ENCODE measurements around the gene CLCNKB.

Gene CLCNKB

GRCh38 chr1:16017076-16017460 lies 26.5 kb upstream of the CLCNKB start:
- Histone ChIP-seq H4K20me1 (ENCODE audit: insufficient read depth) (no peaks in the 10 kb centered on the region), H3K27me3 (ENCODE audit: insufficient read depth, low read depth) (no peaks in the 10 kb centered on the region; the same call in 1 of the 2 replicates), H3K4me2 (peak overlapping the region; percentile 94; the same call in 1 of the 2 replicates), H3K36me3 (ENCODE audit: insufficient read depth) (no peaks in the 10 kb centered on the region), H3K79me2 (ENCODE audit: insufficient read depth, low read depth) (no peaks in the 10 kb centered on the region), H3K9ac (no peak overlapping the region), H3K27ac (no peak overlapping the region), H2AFZ (ENCODE audit: low read depth) (no peak overlapping the region), H3K4me3 (IDR thresholded peaks at IDR 0.05; ENCODE audit: insufficient read depth, low read depth, low read length) (no peak overlapping the region), H3K4me1 (ENCODE audit: low read depth, poor library complexity, severe bottlenecking) (peaks cover 57% of the 10 kb centered on the region)
- TF ChIP-seq CTCF (conservative IDR thresholded peaks at IDR 0.05; ENCODE audit: low read depth, low read length): no peak

- Histone ChIP-seq H3K36me3 (ENCODE audit: insufficient read depth) (no peaks in the 10 kb centered on the region), H4K20me1 (ENCODE audit: insufficient read depth) (no peaks in the 10 kb centered on the region), H3K4me3 (IDR thresholded peaks at IDR 0.05; ENCODE audit: insufficient read depth, low read depth, low read length) (no peak within 1 kb of the TSS), H2AFZ (ENCODE audit: low read depth) (no peak within 1 kb of the TSS), H3K79me2 (ENCODE audit: insufficient read depth, low read depth) (no peaks in the 10 kb centered on the region), H3K4me2 (peak within 1 kb of the TSS; percentile 94; the same call in 1 of the 2 replicates), H3K27ac (no peak within 1 kb of the TSS), H3K4me1 (ENCODE audit: low read depth, poor library complexity, severe bottlenecking) (peaks cover 51% of the 10 kb centered on the region), H3K9ac (no peak within 1 kb of the TSS), H3K27me3 (ENCODE audit: insufficient read depth, low read depth) (no peaks in the 10 kb centered on the region; the same call in 1 of the 2 replicates)
- TF ChIP-seq CTCF (conservative IDR thresholded peaks at IDR 0.05; ENCODE audit: low read depth, low read length): no peak
Observed at GRCh38 chr1:16017461-16018303, 25.9 kb upstream of the CLCNKB start, which contains the start of gene HSPB7. HSPB7 (minus strand) TSS chr1:16018043; CDS start chr1:16017963, 80 bp downstream.

DNA sequence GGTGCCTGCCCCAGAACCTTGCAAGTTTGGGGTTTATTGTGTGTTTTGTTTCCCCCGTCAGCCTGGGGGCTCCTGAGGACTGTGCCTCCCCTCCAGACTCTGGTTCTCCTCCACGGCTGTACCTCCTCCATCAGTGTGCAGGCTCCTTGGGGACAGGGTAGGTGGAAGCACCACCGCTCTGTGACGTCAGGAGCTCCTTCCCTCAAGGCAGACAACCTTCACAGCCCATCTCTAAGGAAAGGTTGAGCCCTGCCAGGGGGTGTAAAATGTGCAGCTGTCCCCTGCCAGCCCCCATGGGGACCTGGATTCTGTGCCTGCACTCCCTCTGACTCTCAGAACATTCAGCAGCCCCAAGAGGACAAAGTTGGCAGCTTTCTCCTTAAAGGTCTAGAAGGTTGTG lies 25.3 kb upstream of the CLCNKB start:
- Histone ChIP-seq H3K4me2 (no peak overlapping the region), H3K4me1 (ENCODE audit: low read depth, poor library complexity, severe bottlenecking) (peaks cover 49% of the 10 kb centered on the region), H3K9ac (no peak overlapping the region), H4K20me1 (ENCODE audit: insufficient read depth) (no peaks in the 10 kb centered on the region), H3K27me3 (ENCODE audit: insufficient read depth, low read depth) (no peaks in the 10 kb centered on the region; the same call in 1 of the 2 replicates), H3K36me3 (ENCODE audit: insufficient read depth) (no peaks in the 10 kb centered on the region), H3K79me2 (ENCODE audit: insufficient read depth, low read depth) (no peaks in the 10 kb centered on the region), H3K27ac (no peak overlapping the region), H3K4me3 (IDR thresholded peaks at IDR 0.05; ENCODE audit: insufficient read depth, low read depth, low read length) (no peak overlapping the region), H2AFZ (ENCODE audit: low read depth) (no peak overlapping the region)
- no peak for TF ChIP-seq CTCF (conservative IDR thresholded peaks at IDR 0.05; ENCODE audit: low read depth, low read length)

DNA sequence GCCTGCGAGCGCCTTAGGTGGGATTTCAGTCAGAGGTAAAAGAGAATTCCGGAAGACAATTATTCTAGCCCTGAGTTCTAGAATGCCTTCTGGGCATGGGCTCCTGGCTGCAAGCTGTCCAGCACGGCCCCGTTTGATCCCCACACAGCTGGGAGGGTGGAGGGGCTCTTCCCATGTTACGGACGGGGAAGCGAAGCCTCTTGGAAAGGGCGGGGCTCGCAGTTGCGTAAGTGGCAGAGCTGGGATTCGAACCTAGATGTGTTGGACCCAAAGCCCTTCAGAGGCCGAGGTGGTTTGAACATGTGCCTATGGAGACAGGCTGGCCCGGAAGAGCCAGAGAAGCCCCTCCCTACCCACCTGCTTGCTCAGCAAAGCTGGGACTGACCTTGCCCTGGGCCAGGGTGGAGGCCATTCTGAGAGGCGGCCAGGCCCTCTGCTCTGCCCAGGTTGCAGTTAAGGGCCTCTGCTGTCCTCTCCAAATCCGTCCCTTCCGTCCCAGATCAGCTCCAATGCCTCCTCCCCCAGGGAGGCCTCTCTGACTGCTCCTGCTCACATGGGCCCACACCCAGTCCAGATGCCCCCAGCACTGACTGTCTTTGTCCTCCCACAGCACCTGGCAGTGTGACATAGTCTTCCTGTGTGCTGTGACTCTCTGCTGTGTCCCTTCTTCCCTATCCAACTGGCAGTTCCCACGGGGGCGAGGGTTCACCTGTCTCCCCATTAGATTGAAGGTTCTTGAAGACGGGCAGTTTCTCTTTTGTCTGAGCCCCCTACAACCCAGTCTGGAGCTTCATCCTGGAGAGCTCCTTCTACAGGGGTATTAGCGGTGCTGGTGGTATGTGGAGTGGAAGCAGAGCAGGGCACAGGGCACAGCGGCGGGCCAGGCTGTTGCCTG lies 24.6 kb upstream of the CLCNKB start:
- Histone ChIP-seq H4K20me1 (ENCODE audit: insufficient read depth) (no peaks in the 10 kb centered on the region), H3K79me2 (ENCODE audit: insufficient read depth, low read depth) (no peaks in the 10 kb centered on the region), H3K4me3 (IDR thresholded peaks at IDR 0.05; ENCODE audit: insufficient read depth, low read depth, low read length) (no peak overlapping the region), H3K27ac (no peak overlapping the region), H3K4me2 (no peak overlapping the region), H3K9ac (no peak overlapping the region), H3K4me1 (ENCODE audit: low read depth, poor library complexity, severe bottlenecking) (peaks cover 42% of the 10 kb centered on the region), H3K27me3 (ENCODE audit: insufficient read depth, low read depth) (no peaks in the 10 kb centered on the region; the same call in 1 of the 2 replicates), H3K36me3 (ENCODE audit: insufficient read depth) (no peaks in the 10 kb centered on the region), H2AFZ (ENCODE audit: low read depth) (no peak overlapping the region)
- TF ChIP-seq CTCF (conservative IDR thresholded peaks at IDR 0.05; ENCODE audit: low read depth, low read length): no peak

Measured in KMS-11 (cell line).